Measurements from ENCODE around the gene KSR1.

Gene KSR1

GRCh38 chr17:27478901-27479538 is 22.8 kb downstream of the KSR1 start:
- H3K27ac ChIP-seq, result no peak overlapping the region
- TF ChIP-seq CTCF (conservative IDR thresholded peaks at IDR 0.05), result no peak
- TF ChIP-seq ZFX (IDR thresholded peaks at IDR 0.05), result no peak

GRCh38 chr17:27479838-27480237 is 23.6 kb downstream of the KSR1 start:
- TF ChIP-seq CTCF (conservative IDR thresholded peaks at IDR 0.05) (no peak), ZFX (IDR thresholded peaks at IDR 0.05) (no peak)
- H3K27ac ChIP-seq, result no peak overlapping the region

- TF ChIP-seq ZFX (IDR thresholded peaks at IDR 0.05) (no peak), CTCF (conservative IDR thresholded peaks at IDR 0.05) (no peak)
- H3K27ac ChIP-seq, result no peak overlapping the region
Measured at GRCh38 chr17:27480699-27481098, 24.5 kb downstream of the KSR1 start.

- no peak overlapping the region for H3K27ac ChIP-seq
- no peak for TF ChIP-seq CTCF (conservative IDR thresholded peaks at IDR 0.05)
- no peak for TF ChIP-seq ZFX (IDR thresholded peaks at IDR 0.05)
Measured at GRCh38 chr17:27481327-27481726, 25.1 kb downstream of the KSR1 start.

- no peak for TF ChIP-seq CTCF (conservative IDR thresholded peaks at IDR 0.05)
- no peak for TF ChIP-seq ZFX (IDR thresholded peaks at IDR 0.05)
- H3K27ac ChIP-seq, result no peak overlapping the region
Measured at GRCh38 chr17:27485125-27485524, 28.9 kb downstream of the KSR1 start.

GRCh38 chr17:27485716-27486495 is 29.7 kb downstream of the KSR1 start:
- no peak for TF ChIP-seq ZFX (IDR thresholded peaks at IDR 0.05)
- no peak for TF ChIP-seq CTCF (conservative IDR thresholded peaks at IDR 0.05)
- H3K27ac ChIP-seq, result no peak overlapping the region

- TF ChIP-seq ZFX (IDR thresholded peaks at IDR 0.05), result no peak
- no peak overlapping the region for H3K27ac ChIP-seq
Measured at GRCh38 chr17:27486741-27487140, 30.5 kb downstream of the KSR1 start.
